GM15510 (cell line): Measurements from ENCODE around the gene ACSF2.

Experiments used
- POLR2A ChIP-seq: IDR thresholded peaks from 3 replicates; pipeline ENCODE4 v1.6.1; 2011; ENCODE audit warnings: borderline replicate concordance; ENCODE audit not compliant: insufficient read length; ENCODE audit errors: extremely low read depth

Gene ACSF2

GRCh38 chr17:50426814-50427787, 1.1 kb downstream of the ACSF2 start:
- peak; percentile 33 for TF ChIP-seq POLR2A

GRCh38 chr17:50428831-50429424, 2.9 kb downstream of the ACSF2 start:
- no peak for TF ChIP-seq POLR2A

- no peak for TF ChIP-seq POLR2A
These were observed 3.8 kb downstream of the ACSF2 start for GRCh38 chr17:50429793-50430192.

- no peak for TF ChIP-seq POLR2A
These were observed 5.0 kb downstream of the ACSF2 start for GRCh38 chr17:50430821-50431618.

GRCh38 chr17:50432125-50432762, 6.2 kb downstream of the ACSF2 start:
- TF ChIP-seq POLR2A: no peak

GRCh38 chr17:50437409-50437808, 11.4 kb downstream of the ACSF2 start:
- no peak for TF ChIP-seq POLR2A

GRCh38 chr17:50439008-50439407, 13.0 kb downstream of the ACSF2 start:
- no peak for TF ChIP-seq POLR2A

- TF ChIP-seq POLR2A: no peak
These were observed 14.3 kb downstream of the ACSF2 start for GRCh38 chr17:50440172-50440837.

GRCh38 chr17:50440838-50441829, 15.1 kb downstream of the ACSF2 start:
- TF ChIP-seq POLR2A: no peak

- no peak for TF ChIP-seq POLR2A
These were observed 17.5 kb downstream of the ACSF2 start for GRCh38 chr17:50443505-50443974.

GRCh38 chr17:50444841-50445715, 19.1 kb downstream of the ACSF2 start:
- TF ChIP-seq POLR2A: no peak

- no peak for TF ChIP-seq POLR2A
These were observed 19.8 kb downstream of the ACSF2 start for GRCh38 chr17:50445730-50446325.
